Measurements from ENCODE around the gene GPR137C. TPM values are rescaled to one million over a fixed set of nuclear protein-coding genes. Genes with fewer than 3 reads are reported as not detected.
A peak's percentile ranks its signal among the peaks of the same experiment; 100 is the strongest.

GPR137C gene
- total RNA-seq, 4 donors from 2014 or later: 0.39 to 1.2 (median 0.45) TPM

GRCh38 chr14:52550661-52551060, 2.0 kb upstream of the GPR137C start:
- Histone ChIP-seq H3K4me3 (no peak overlapping the region), H3K27me3 (no peaks in the 10 kb centered on the region), H3K36me3 (no peaks in the 10 kb centered on the region), H3K4me1 (peaks cover 17 to 34% (median 28%) of the 10 kb centered on the region in 4 donors), H3K27ac (replicated peaks in 1 of 4) (peak overlapping the region in 3 of 4 donors; percentile 92 to 96 (median 95)), H3K9me3 (no peaks in the 10 kb centered on the region)
- 92% methylated on average over 3 of the region's 3 CpGs for WGBS
- intact Hi-C loops (cut with DNase I): loop anchor here (5.0 kb wide), 2 partner anchors 142 to 602 kb away; partner anchors contain the start of gene DDHD1
- no peak for TF ChIP-seq EP300 (IDR thresholded peaks at IDR 0.05)
- TF ChIP-seq, protein P1, sequence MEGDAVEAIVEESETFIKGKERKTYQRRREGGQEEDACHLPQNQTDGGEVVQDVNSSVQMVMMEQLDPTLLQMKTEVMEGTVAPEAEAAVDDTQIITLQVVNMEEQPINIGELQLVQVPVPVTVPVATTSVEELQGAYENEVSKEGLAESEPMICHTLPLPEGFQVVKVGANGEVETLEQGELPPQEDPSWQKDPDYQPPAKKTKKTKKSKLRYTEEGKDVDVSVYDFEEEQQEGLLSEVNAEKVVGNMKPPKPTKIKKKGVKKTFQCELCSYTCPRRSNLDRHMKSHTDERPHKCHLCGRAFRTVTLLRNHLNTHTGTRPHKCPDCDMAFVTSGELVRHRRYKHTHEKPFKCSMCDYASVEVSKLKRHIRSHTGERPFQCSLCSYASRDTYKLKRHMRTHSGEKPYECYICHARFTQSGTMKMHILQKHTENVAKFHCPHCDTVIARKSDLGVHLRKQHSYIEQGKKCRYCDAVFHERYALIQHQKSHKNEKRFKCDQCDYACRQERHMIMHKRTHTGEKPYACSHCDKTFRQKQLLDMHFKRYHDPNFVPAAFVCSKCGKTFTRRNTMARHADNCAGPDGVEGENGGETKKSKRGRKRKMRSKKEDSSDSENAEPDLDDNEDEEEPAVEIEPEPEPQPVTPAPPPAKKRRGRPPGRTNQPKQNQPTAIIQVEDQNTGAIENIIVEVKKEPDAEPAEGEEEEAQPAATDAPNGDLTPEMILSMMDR (IDR thresholded peaks at IDR 0.05): no peak
- DNase-seq (ENCODE audit: extremely low spot score): no peak

DNA sequence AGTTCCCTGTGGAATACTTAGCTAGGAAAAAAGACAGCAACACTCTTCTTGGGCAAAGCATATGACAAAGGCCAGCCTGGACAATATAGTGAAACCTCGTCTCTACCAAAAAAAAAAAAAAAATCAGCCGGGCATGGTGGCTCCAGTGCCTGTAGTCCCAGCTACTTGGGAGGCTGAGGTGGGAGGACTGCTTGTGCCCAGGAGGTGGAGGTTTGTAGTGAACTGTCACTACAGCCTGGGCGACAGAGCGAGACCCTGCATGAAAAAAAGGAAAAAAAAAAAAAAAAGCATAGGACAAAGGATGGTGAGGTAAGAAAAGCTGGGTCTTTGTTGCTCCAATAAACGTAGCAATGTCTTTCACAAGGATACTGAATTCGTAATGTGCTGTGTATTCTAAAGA, 1.4 kb upstream of the GPR137C start:
- DNase-seq (ENCODE audit: extremely low spot score): no peak
- Histone ChIP-seq H3K4me3 (peak overlapping the region; percentile 74 to 91 (median 82)), H3K27me3 (no peaks in the 10 kb centered on the region), H3K27ac (replicated peaks in 1 of 4) (peak overlapping the region; percentile 86 to 96 (median 94)), H3K36me3 (no peaks in the 10 kb centered on the region), H3K9me3 (no peaks in the 10 kb centered on the region), H3K4me1 (peaks cover 17 to 34% (median 28%) of the 10 kb centered on the region in 4 donors)
- intact Hi-C loops (cut with DNase I): loop anchor here (5.0 kb wide), 2 partner anchors 141 to 601 kb away; partner anchors contain the start of gene DDHD1
- WGBS: 51% methylated on average over 5 of the region's 6 CpGs
- TF ChIP-seq POLR2A (IDR thresholded peaks at IDR 0.05; ENCODE audit: low read depth): no peak
- TF ChIP-seq POLR2AphosphoS5 (IDR thresholded peaks at IDR 0.05): no peak
- TF ChIP-seq, protein P1 (IDR thresholded peaks at IDR 0.05): no peak
- TF ChIP-seq EP300 (IDR thresholded peaks at IDR 0.05): no peak

GRCh38 chr14:52551696-52552062, 957 bp upstream of the GPR137C start:
- TF ChIP-seq POLR2AphosphoS5 (IDR thresholded peaks at IDR 0.05): no peak
- TF ChIP-seq, protein P1 (IDR thresholded peaks at IDR 0.05): peak; percentile 3 to 18 (median 17)
- no peak for DNase-seq (ENCODE audit: extremely low spot score)
- peaks cover 17 to 29% (median 28%) of the 10 kb centered on the region in 4 donors for H3K4me1 ChIP-seq
- H3K4me3 ChIP-seq: peak overlapping the region; percentile 74 to 91 (median 82)
- H3K27ac ChIP-seq (replicated peaks in 1 of 4): peak overlapping the region; percentile 86 to 96 (median 94)
- H3K27me3 ChIP-seq: no peaks in the 10 kb centered on the region
- intact Hi-C loops (cut with DNase I): loop anchor here (5.0 kb wide), 2 partner anchors 141 to 601 kb away; partner anchors contain the start of gene DDHD1
- H3K36me3 ChIP-seq: no peaks in the 10 kb centered on the region
- 1% methylated on average over 8 of the region's 8 CpGs for WGBS
- no peaks in the 10 kb centered on the region for H3K9me3 ChIP-seq

DNA sequence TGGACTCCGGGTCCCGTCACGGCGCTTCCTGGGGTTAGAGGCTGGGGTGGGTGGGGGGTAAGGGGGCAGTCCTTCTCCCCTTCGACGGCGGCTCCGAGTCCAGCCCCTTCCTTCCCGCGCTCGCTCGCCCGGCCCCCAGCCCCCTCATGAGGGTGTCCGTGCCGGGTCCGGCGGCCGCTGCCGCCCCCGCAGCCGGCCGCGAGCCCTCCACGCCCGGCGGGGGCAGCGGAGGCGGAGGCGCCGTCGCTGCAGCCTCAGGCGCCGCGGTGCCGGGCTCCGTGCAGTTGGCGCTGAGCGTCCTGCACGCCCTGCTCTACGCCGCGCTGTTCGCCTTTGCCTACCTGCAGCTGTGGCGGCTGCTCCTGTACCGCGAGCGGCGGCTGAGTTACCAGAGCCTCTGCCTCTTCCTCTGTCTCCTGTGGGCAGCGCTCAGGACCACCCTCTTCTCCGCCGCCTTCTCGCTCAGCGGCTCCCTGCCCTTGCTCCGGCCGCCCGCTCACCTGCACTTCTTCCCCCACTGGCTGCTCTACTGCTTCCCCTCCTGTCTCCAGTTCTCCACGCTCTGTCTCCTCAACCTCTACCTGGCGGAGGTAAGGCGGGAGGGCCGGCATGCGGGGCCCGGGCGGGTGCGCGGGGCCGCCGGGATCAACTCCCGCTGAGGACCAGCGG, 500 bp downstream of the GPR137C start:
- intact Hi-C loops (cut with DNase I): loop anchor here (5.0 kb wide), 2 partner anchors 139 to 599 kb away; partner anchors contain the start of gene DDHD1
- TF ChIP-seq, protein P1 (IDR thresholded peaks at IDR 0.05): no peak
- no peak for TF ChIP-seq POLR2A (IDR thresholded peaks at IDR 0.05; ENCODE audit: low read depth)
- TF ChIP-seq POLR2AphosphoS5 (IDR thresholded peaks at IDR 0.05): no peak
- TF ChIP-seq EP300 (IDR thresholded peaks at IDR 0.05): no peak
- Histone ChIP-seq H3K4me3 (peak overlapping the region; percentile 74 to 91 (median 82)), H3K9me3 (no peaks in the 10 kb centered on the region), H3K27me3 (no peaks in the 10 kb centered on the region), H3K36me3 (no peaks in the 10 kb centered on the region), H3K27ac (replicated peaks in 1 of 4) (peak overlapping the region; percentile 86 to 95 (median 90)), H3K4me1 (peaks cover 17 to 28% (median 28%) of the 10 kb centered on the region in 4 donors)
- WGBS: under 1% methylated on average over 21 of the region's 69 CpGs
- DNase-seq (ENCODE audit: extremely low spot score): no peak
